Panc1 (cell line): ENCODE results near the gene UBL4A. TPM values are rescaled to one million over a fixed set of nuclear protein-coding genes. Genes with fewer than 3 reads are reported as not detected.

ENCODE experiments used
- ATAC-seq: fragments of 200-7000 bp; cut with Tn5 transposase; 2 replicates; pipeline ENCODE4 v1.9.1; 2020; ENCODE audit warnings: mild to moderate bottlenecking, moderate library complexity
- BruUV-seq: library from RNA; stranded (reverse); fragments of 400-500 nt; replicated peaks from 2 replicates; lab custom pipeline; 2021; lab: Mats Ljungman, UMichigan
- CTCF ChIA-PET: fragments of 300-600 bp; sonication (Branson Sonifier 250); formaldehyde crosslinking; loops from one replicate; lab custom pipeline; 2022; ENCODE audit warnings: antibody characterized with exemption; lab: Charles Lee
- POLR2A ChIA-PET: fragments of 300-600 bp; sonication (Branson Sonifier 250); formaldehyde crosslinking; loops from one replicate; lab custom pipeline; 2022; ENCODE audit warnings: antibody characterized with exemption; lab: Charles Lee
- DNase-seq: peaks from one replicate; pipeline ENCODE4 v3.0.0-alpha.2; 2010; ENCODE audit warnings: low read depth, low spot score
- H3K27ac ChIP-seq: 2 replicates; pipeline ENCODE4 v1.5.1; 2011; ENCODE audit warnings: mild to moderate bottlenecking, low read length, inconsistent platforms
- H3K27me3 ChIP-seq: fragments of 200-500 bp; sonication (Bioruptor generic); 2 replicates; pipeline ENCODE4 v1.6.0; 2014; ENCODE audit warnings: low read length, inconsistent platforms; ENCODE audit not compliant: control insufficient read depth, insufficient read depth
- H3K36me3 ChIP-seq: fragments of 200-500 bp; sonication (Bioruptor generic); 2 replicates; pipeline ENCODE4 v1.5.1; 2014; ENCODE audit warnings: inconsistent platforms, mild to moderate bottlenecking, low read length, moderate library complexity; ENCODE audit not compliant: control insufficient read depth, insufficient read depth
- H3K4me1 ChIP-seq: 2 replicates; pipeline ENCODE4 v1.5.1; 2011; ENCODE audit warnings: inconsistent platforms, mild to moderate bottlenecking, low read length, moderate library complexity; ENCODE audit not compliant: control insufficient read depth, insufficient read depth
- H3K4me3 ChIP-seq, 2 experiments: 2 replicates each; pipeline ENCODE4 v1.5.1; 2011 to 2012; ENCODE audit warnings: low read depth in 2 of 2, low read length in 2 of 2, mild to moderate bottlenecking in 2 of 2, inconsistent platforms in 1 of 2, moderate library complexity in 1 of 2
- H3K9me3 ChIP-seq: fragments of 200-500 bp; sonication (Bioruptor generic); 2 replicates; pipeline ENCODE4 v1.5.1; 2014; ENCODE audit warnings: low read depth, mild to moderate bottlenecking, inconsistent platforms, low read length, moderate library complexity; ENCODE audit not compliant: control insufficient read depth, insufficient read depth
- CTCF ChIP-seq: fragments of 450-650 bp; IDR thresholded peaks from 2 replicates; pipeline ENCODE4 v1.5.1; 2017; ENCODE audit warnings: mild to moderate bottlenecking
- POLR2AphosphoS5 ChIP-seq: IDR thresholded peaks from 2 replicates; pipeline ENCODE4 v1.6.1; 2012; ENCODE audit warnings: mild to moderate bottlenecking, low read depth, low read length, moderate library complexity
- REST ChIP-seq, 2 experiments: IDR thresholded peaks; 2 replicates each; pipeline ENCODE4 v1.6.1; 2011 to 2012; ENCODE audit warnings: low read depth in 2 of 2, control low read depth in 1 of 2, low read length in 1 of 2, mild to moderate bottlenecking in 1 of 2, moderate library complexity in 1 of 2; ENCODE audit not compliant: insufficient read depth in 1 of 2
- SIN3A ChIP-seq: IDR thresholded peaks from 2 replicates; pipeline ENCODE4 v1.6.1; 2012; ENCODE audit warnings: low read depth, mild to moderate bottlenecking, low read length, moderate library complexity, borderline replicate concordance; ENCODE audit not compliant: insufficient read depth
- TCF7L2 ChIP-seq: IDR thresholded peaks from 2 replicates; pipeline ENCODE4 v1.6.1; 2011; ENCODE audit warnings: mild to moderate bottlenecking, low read depth, low read length, inconsistent platforms
- in situ Hi-C: cut with HindIII; loops from 2 replicates; pipeline ENCODE4 v1.10.0; 2016; ENCODE audit warnings: low sequenced_read_pairs, low pct_unique_long_range_greater_than_20kb
- intact Hi-C: fragments of 100-400 bp; cut with micrococcal nuclease; formaldehyde crosslinking; loops from one replicate; pipeline ENCODE4 v1.10.0; 2022; ENCODE audit not compliant: unreplicated experiment
- total RNA-seq: library from RNA; stranded (reverse); gene quantifications from one replicate; pipeline ENCODE4 v1.2.1, GENCODE V29; 2021; ENCODE audit not compliant: unreplicated experiment

The UBL4A gene
- total RNA-seq, 1 experiment from 2014 or later = 65.4 TPM

- intact Hi-C loops = no loop called here
- ChIA-PET CTCF (interaction anchor here (0.5 to 1.3 kb wide), 7 partner anchors 8 to 154 kb away, joined by 3 to 10 read pairs (median 5); no protein-coding TSS in a partner anchor), POLR2A (interaction anchor here (0.6 to 0.9 kb wide), 4 partner anchors 12 to 129 kb away, joined by 3 read pairs; no protein-coding TSS in a partner anchor)
- Histone ChIP-seq H3K9me3 (no peaks in the 10 kb centered on the region), H3K27me3 (no peaks in the 10 kb centered on the region), H3K27ac (peak overlapping the region; percentile 81), H3K4me3 (peak overlapping the region; percentile 24 to 60), H3K4me1 (peaks cover 12% of the 10 kb centered on the region), H3K36me3 (no peaks in the 10 kb centered on the region; the same call in 1 of the 2 replicates)
- DNase-seq (no peak), ATAC-seq (peak; percentile 87)
- in situ Hi-C loops = no loop called here
- peak; percentile 71; the same call in 1 of the 2 replicates for TF ChIP-seq POLR2AphosphoS5
- TF ChIP-seq REST (IDR thresholded peaks at IDR 0.05; ENCODE audit: insufficient read depth in 1 of 2, low read depth in 2 of 2, low read length in 1 of 2) = no peak
- BruUV-seq = no TSS peak
Observed at GRCh38 chrX:154526901-154527675, 40.7 kb upstream of the UBL4A start.

- ChIA-PET CTCF (interaction anchor here (0.9 kb wide), 2 partner anchors 9 to 16 kb away, joined by 3 to 10 read pairs; no protein-coding TSS in a partner anchor), POLR2A (interaction anchor here (0.6 to 0.7 kb wide), 2 partner anchors 46 to 52 kb away, joined by 5 to 6 read pairs; no protein-coding TSS in a partner anchor)
- H3K27ac ChIP-seq = no peak overlapping the region
- peaks cover 12% of the 10 kb centered on the region for H3K4me1 ChIP-seq
- H3K36me3 ChIP-seq = no peaks in the 10 kb centered on the region
- intact Hi-C loops (no loop called here), in situ Hi-C loops (no loop called here)
- no peaks in the 10 kb centered on the region for H3K9me3 ChIP-seq
- no TSS peak for BruUV-seq
- TF ChIP-seq REST (IDR thresholded peaks at IDR 0.05; ENCODE audit: insufficient read depth in 1 of 2, low read depth in 2 of 2, low read length in 1 of 2) (no peak), POLR2AphosphoS5 (no peak), CTCF (no peak), SIN3A (no peak), TCF7L2 (no peak)
- no peak overlapping the region for H3K4me3 ChIP-seq
- no peak for DNase-seq
- no peak for ATAC-seq
- no peaks in the 10 kb centered on the region for H3K27me3 ChIP-seq
Observed at GRCh38 chrX:154525606-154526490, 39.4 kb upstream of the UBL4A start.
